Vagina (tissue), 2 donors: ENCODE data around the gene HACD2.

Experiments
- CTCF ChIP-seq, 3 experiments: fragments of 450-650 bp in 2 of 3; fragments of 200-600 bp in 1 of 3; sonication (generic) in 1 of 3; IDR thresholded peaks; one replicate each; pipeline ENCODE4 v1.5.1; 2017 to 2019; ENCODE audit warnings: antibody characterized with exemption in 3 of 3, mild to moderate bottlenecking in 2 of 3, moderate library complexity in 2 of 3
- POLR2A ChIP-seq, 2 donors: fragments of 450-650 bp; IDR thresholded peaks; one replicate each; pipeline ENCODE4 v1.6.1; 2017; ENCODE audit warnings: antibody characterized with exemption in 2 of 2, mild to moderate bottlenecking in 2 of 2, moderate library complexity in 2 of 2

GRCh38 chr3:123618076-123618708 lies 33.3 kb upstream of the HACD2 start:
- TF ChIP-seq CTCF (IDR thresholded peaks at IDR 0.05) (no peak), POLR2A (IDR thresholded peaks at IDR 0.05) (no peak)
